Measurements from ENCODE around the gene ASPM. TPM values are rescaled to one million over a fixed set of nuclear protein-coding genes. Genes with fewer than 3 reads are reported as not detected.

Gene ASPM
- total RNA-seq, 1 experiment from 2014 or later = 41.9 TPM

GRCh38 chr1:197149340-197149739, 2.9 kb upstream of the ASPM start:
- H3K4me3 ChIP-seq (ENCODE audit: low read depth, low read length) = no peak overlapping the region
- ChIA-PET POLR2A (no interaction called here), CTCF (no interaction called here)
- H3K9me3 ChIP-seq = no peaks in the 10 kb centered on the region
- TF ChIP-seq CTCF (IDR thresholded peaks at IDR 0.05; ENCODE audit: insufficient read depth in 1 of 2, low read depth in 1 of 2, low read length in 1 of 2, severe bottlenecking in 1 of 2, unreplicated experiment in 1 of 2) = no peak
- H3K4me3 Mint-ChIP-seq (ENCODE audit: unreplicated experiment) = no peak overlapping the region
- no peaks in the 10 kb centered on the region for H3K27me3 Mint-ChIP-seq (ENCODE audit: insufficient read depth, unreplicated experiment)
- H3K9me3 Mint-ChIP-seq (ENCODE audit: unreplicated experiment) = no peaks in the 10 kb centered on the region
- H3K4me1 Mint-ChIP-seq (ENCODE audit: low read depth, unreplicated experiment) = peaks cover 14% of the 10 kb centered on the region
- intact Hi-C loops (cut with micrococcal nuclease; ENCODE audit: unreplicated experiment) = no loop called here
- peaks cover 8% of the 10 kb centered on the region for H3K36me3 Mint-ChIP-seq (ENCODE audit: insufficient read depth, unreplicated experiment)
- H3K36me3 ChIP-seq (ENCODE audit: control insufficient read depth, insufficient read depth, low read length) = no peaks in the 10 kb centered on the region
- no TSS peak for BruUV-seq (replicated peaks)
- H3K27me3 ChIP-seq (replicated peaks; ENCODE audit: control insufficient read depth, insufficient read depth, low read length) = no peaks in the 10 kb centered on the region
- peaks cover 26% of the 10 kb centered on the region for H3K4me1 ChIP-seq
- no peak overlapping the region for H3K27ac Mint-ChIP-seq (ENCODE audit: unreplicated experiment)
- DNase-seq = no peak

DNA sequence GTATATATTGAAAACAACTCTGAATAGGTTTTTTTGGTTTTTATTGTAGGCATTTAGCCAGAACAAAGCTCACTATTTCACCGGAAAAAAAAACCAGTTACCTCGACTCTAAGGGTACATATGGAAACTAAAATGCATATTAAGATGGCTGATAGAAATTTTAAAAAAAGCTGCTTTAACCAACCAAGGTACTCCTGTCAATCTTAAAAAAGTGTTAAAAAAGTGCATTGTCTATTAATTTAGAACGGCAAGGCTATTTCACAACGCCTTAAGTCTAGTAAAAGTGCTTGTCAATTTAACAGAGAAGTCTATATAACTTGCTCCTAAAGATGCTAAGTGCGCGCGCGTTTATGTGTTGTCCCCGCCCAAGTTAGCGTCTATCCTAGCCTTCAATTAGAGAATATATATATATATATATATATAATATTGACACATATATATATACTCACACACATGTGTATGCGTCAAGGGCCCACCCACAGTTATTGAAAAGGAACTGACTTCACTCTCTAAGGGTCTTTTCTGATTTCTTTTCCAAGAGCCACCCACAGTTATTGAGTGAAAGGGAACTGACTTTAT, 934 bp downstream of the ASPM start:
- BruUV-seq (replicated peaks) = no TSS peak
- no peak for DNase-seq
- H3K36me3 ChIP-seq (ENCODE audit: control insufficient read depth, insufficient read depth, low read length) = no peaks in the 10 kb centered on the region
- H3K36me3 Mint-ChIP-seq (ENCODE audit: insufficient read depth, unreplicated experiment) = peaks cover 24% of the 10 kb centered on the region
- ChIA-PET POLR2A (no interaction called here), CTCF (no interaction called here)
- TF ChIP-seq CTCF (IDR thresholded peaks at IDR 0.05; ENCODE audit: insufficient read depth in 1 of 2, low read depth in 1 of 2, low read length in 1 of 2, severe bottlenecking in 1 of 2, unreplicated experiment in 1 of 2) = no peak
- no peaks in the 10 kb centered on the region for H3K27me3 Mint-ChIP-seq (ENCODE audit: insufficient read depth, unreplicated experiment)
- peak overlapping the region; percentile 97 for H3K27ac Mint-ChIP-seq (ENCODE audit: unreplicated experiment)
- peaks cover under 1% of the 10 kb centered on the region; the same call in 1 of the 2 replicates for H3K4me1 ChIP-seq
- H3K4me1 Mint-ChIP-seq (ENCODE audit: low read depth, unreplicated experiment) = peaks cover under 1% of the 10 kb centered on the region
- H3K4me3 Mint-ChIP-seq (ENCODE audit: unreplicated experiment) = peak overlapping the region; percentile 96
- no peaks in the 10 kb centered on the region for H3K27me3 ChIP-seq (replicated peaks; ENCODE audit: control insufficient read depth, insufficient read depth, low read length)
- no peaks in the 10 kb centered on the region for H3K9me3 ChIP-seq
- intact Hi-C loops (cut with micrococcal nuclease; ENCODE audit: unreplicated experiment) = loop anchor here (2.0 kb wide), 1 partner anchor 29 kb away; no protein-coding TSS in a partner anchor
- H3K4me3 ChIP-seq (ENCODE audit: low read depth, low read length) = peak overlapping the region; percentile 58
- H3K9me3 Mint-ChIP-seq (ENCODE audit: unreplicated experiment) = no peaks in the 10 kb centered on the region

DNA sequence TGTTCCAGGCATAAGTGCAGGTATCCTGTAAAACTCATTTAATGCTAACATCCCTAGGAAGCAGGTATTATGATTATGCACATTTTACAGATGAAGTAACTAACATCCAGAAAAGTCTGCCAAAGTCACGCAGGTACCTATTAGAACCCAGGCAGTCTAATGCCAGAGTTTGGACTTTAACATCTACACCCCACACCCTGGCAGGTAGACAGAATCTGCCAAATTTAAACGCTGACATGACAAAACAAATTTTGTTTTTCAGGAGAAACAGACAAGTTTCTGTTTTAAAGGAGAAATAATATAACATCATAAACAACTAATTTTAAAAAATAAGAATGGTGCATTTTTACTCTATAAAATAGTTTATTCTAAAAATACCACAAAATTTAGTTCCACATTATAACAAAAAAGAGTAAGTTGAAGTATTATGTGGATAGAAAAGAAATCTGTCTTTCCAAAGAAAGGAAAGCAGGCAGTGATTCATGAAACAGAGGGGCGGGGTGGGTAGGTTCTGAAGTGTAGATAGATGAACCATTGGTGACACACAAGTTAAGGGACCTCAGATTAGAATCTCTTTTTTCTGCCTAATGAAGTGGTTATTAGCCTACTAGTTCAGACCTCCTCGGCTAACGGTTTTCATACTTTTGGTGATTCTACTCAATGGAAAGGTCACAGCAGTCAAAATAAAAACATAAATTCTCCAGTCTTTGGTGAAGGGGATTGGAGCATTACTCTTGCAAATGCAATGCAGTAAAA, 1.7 kb downstream of the ASPM start:
- H3K4me1 ChIP-seq = no peaks in the 10 kb centered on the region
- POLR2A ChIA-PET = no interaction called here
- CTCF ChIA-PET = no interaction called here
- intact Hi-C loops (cut with micrococcal nuclease; ENCODE audit: unreplicated experiment) = no loop called here
- no peak for DNase-seq
- H3K4me3 ChIP-seq (ENCODE audit: low read depth, low read length) = peak overlapping the region; percentile 58
- Mint-ChIP-seq H3K9me3 (ENCODE audit: unreplicated experiment) (no peaks in the 10 kb centered on the region), H3K36me3 (ENCODE audit: insufficient read depth, unreplicated experiment) (peaks cover 32% of the 10 kb centered on the region), H3K27ac (ENCODE audit: unreplicated experiment) (no peak overlapping the region), H3K27me3 (ENCODE audit: insufficient read depth, unreplicated experiment) (no peaks in the 10 kb centered on the region), H3K4me3 (ENCODE audit: unreplicated experiment) (peak overlapping the region; percentile 96), H3K4me1 (ENCODE audit: low read depth, unreplicated experiment) (peaks cover 8% of the 10 kb centered on the region)
- H3K9me3 ChIP-seq = no peaks in the 10 kb centered on the region
- no peaks in the 10 kb centered on the region for H3K36me3 ChIP-seq (ENCODE audit: control insufficient read depth, insufficient read depth, low read length)
- H3K27me3 ChIP-seq (replicated peaks; ENCODE audit: control insufficient read depth, insufficient read depth, low read length) = no peaks in the 10 kb centered on the region
- no TSS peak for BruUV-seq (replicated peaks)
- no peak for TF ChIP-seq CTCF (IDR thresholded peaks at IDR 0.05; ENCODE audit: insufficient read depth in 1 of 2, low read depth in 1 of 2, low read length in 1 of 2, severe bottlenecking in 1 of 2, unreplicated experiment in 1 of 2)

Data from Caco-2 (cell line).